Neural cell (in vitro differentiated cells): ENCODE measurements around the gene SUMO4. TPM values are rescaled to one million over a fixed set of nuclear protein-coding genes. Genes with fewer than 3 reads are reported as not detected.

ENCODE experiments used
- H2AFZ ChIP-seq: fragments of 200-600, 300-800 bp; sonication (generic), shearing (Covaris generic); 2 replicates; pipeline ENCODE4 v1.6.0; 2014; ENCODE audit warnings: low read depth, mild to moderate bottlenecking, antibody characterized with exemption, low read length, moderate library complexity
- H3F3A ChIP-seq: fragments of 200-600 bp; shearing (Covaris generic); 2 replicates; pipeline ENCODE4 v1.6.1; 2016; ENCODE audit warnings: mild to moderate bottlenecking, moderate library complexity, mixed read lengths, antibody characterized with exemption, low read length; ENCODE audit not compliant: insufficient read depth, poor library complexity, severe bottlenecking
- H3K27ac ChIP-seq: fragments of 200-600, 300-800 bp; sonication (generic), shearing (Covaris generic); 2 replicates; pipeline ENCODE4 v1.5.1; 2014; ENCODE audit warnings: mild to moderate bottlenecking, low read length, moderate library complexity
- H3K27me3 ChIP-seq: fragments of 300-800, 200-600 bp; sonication (generic), shearing (Covaris generic); 2 replicates; pipeline ENCODE4 v1.6.0; 2014; ENCODE audit warnings: mild to moderate bottlenecking, low read depth, low read length, moderate library complexity; ENCODE audit not compliant: insufficient read depth
- H3K36me3 ChIP-seq: fragments of 300-800, 200-600 bp; sonication (generic), shearing (Covaris generic); 2 replicates; pipeline ENCODE4 v1.5.1; 2014; ENCODE audit warnings: mild to moderate bottlenecking, antibody characterized with exemption, low read length, moderate library complexity; ENCODE audit not compliant: insufficient read depth
- H3K4me2 ChIP-seq: fragments of 300-800, 200-600 bp; sonication (generic), shearing (Covaris generic); 2 replicates; pipeline ENCODE4 v1.6.0; 2014; ENCODE audit warnings: mild to moderate bottlenecking, low read length
- H3K4me3 ChIP-seq: fragments of 300-800, 200-600 bp; sonication (generic), shearing (Covaris generic); 2 replicates; pipeline ENCODE4 v1.5.1; 2014; ENCODE audit warnings: mild to moderate bottlenecking, low read length, moderate library complexity
- H3K79me2 ChIP-seq: fragments of 200-600 bp; shearing (Covaris generic); replicated peaks from 2 replicates; pipeline ENCODE4 v1.6.0; 2014; ENCODE audit warnings: mild to moderate bottlenecking, low read length, moderate library complexity; ENCODE audit not compliant: insufficient read depth
- H3K9ac ChIP-seq: fragments of 300-800, 200-600 bp; sonication (generic), shearing (Covaris generic); 2 replicates; pipeline ENCODE4 v1.6.1; 2016; ENCODE audit warnings: mild to moderate bottlenecking, low read length, mixed read lengths
- H3K9me2 ChIP-seq: fragments of 200-600 bp; shearing (Covaris generic); 2 replicates; pipeline ENCODE4 v1.6.1; 2016; ENCODE audit warnings: mild to moderate bottlenecking, low read length, mixed read lengths; ENCODE audit not compliant: insufficient read depth
- H3K9me3 ChIP-seq: fragments of 200-600, 300-800 bp; sonication (generic), shearing (Covaris generic); 2 replicates; pipeline ENCODE4 v1.6.1; 2016; ENCODE audit warnings: mild to moderate bottlenecking, mixed run types, low read length, moderate library complexity, mixed read lengths
- H4K20me1 ChIP-seq: fragments of 200-600 bp; shearing (Covaris generic); 2 replicates; pipeline ENCODE4 v1.6.1; 2016; ENCODE audit warnings: mild to moderate bottlenecking, mixed run types; ENCODE audit not compliant: insufficient read depth
- CTCF ChIP-seq: fragments of 450-650 bp; IDR thresholded peaks from 2 replicates; pipeline ENCODE4 v1.5.1; 2014; ENCODE audit warnings: antibody characterized with exemption, mild to moderate bottlenecking, moderate library complexity; ENCODE audit not compliant: poor library complexity, severe bottlenecking
- EP300 ChIP-seq: fragments of 450-650 bp; conservative IDR thresholded peaks from 2 replicates; pipeline ENCODE4 v1.6.1; 2014; ENCODE audit warnings: antibody characterized with exemption, mild to moderate bottlenecking, moderate library complexity; ENCODE audit not compliant: poor library complexity, severe bottlenecking
- EZH2 ChIP-seq: fragments of 200-600, 300-800 bp; shearing (Covaris generic), sonication (generic); IDR thresholded peaks from 2 replicates; pipeline ENCODE4 v1.6.1; 2014; ENCODE audit warnings: antibody characterized with exemption, low read length, borderline replicate concordance, mild to moderate bottlenecking; ENCODE audit not compliant: insufficient read depth, poor library complexity, severe bottlenecking
- MXI1 ChIP-seq: fragments of 450-650 bp; conservative IDR thresholded peaks from 2 replicates; pipeline ENCODE4 v1.6.1; 2014; ENCODE audit warnings: antibody characterized with exemption, mild to moderate bottlenecking; ENCODE audit not compliant: poor library complexity, severe bottlenecking
- POLR2AphosphoS5 ChIP-seq: IDR thresholded peaks from 2 replicates; pipeline ENCODE4 v1.6.1; 2012
- RAD21 ChIP-seq: fragments of 450-650 bp; conservative IDR thresholded peaks from 2 replicates; pipeline ENCODE4 v1.6.1; 2014; ENCODE audit warnings: antibody characterized with exemption, mild to moderate bottlenecking, moderate library complexity
- REST ChIP-seq: IDR thresholded peaks from 2 replicates; pipeline ENCODE4 v1.6.1; 2012; ENCODE audit warnings: borderline replicate concordance
- SMC3 ChIP-seq: fragments of 450-650 bp; conservative IDR thresholded peaks from 2 replicates; pipeline ENCODE4 v1.6.1; 2014; ENCODE audit warnings: antibody characterized with exemption, mild to moderate bottlenecking, moderate library complexity; ENCODE audit not compliant: poor library complexity
- TAF1 ChIP-seq: IDR thresholded peaks from 2 replicates; pipeline ENCODE4 v1.6.1; 2012; ENCODE audit warnings: low read depth
- polyA plus RNA-seq: library from polyadenylated mRNA; depleted of rRNA; stranded (reverse); fragments of >200 nt; gene quantifications from 2 replicates; pipeline ENCODE4 v1.2.3, GENCODE V29; 2014

SUMO4 gene
- polyA plus RNA-seq, 1 donor from 2014 or later, result not detected

DNA sequence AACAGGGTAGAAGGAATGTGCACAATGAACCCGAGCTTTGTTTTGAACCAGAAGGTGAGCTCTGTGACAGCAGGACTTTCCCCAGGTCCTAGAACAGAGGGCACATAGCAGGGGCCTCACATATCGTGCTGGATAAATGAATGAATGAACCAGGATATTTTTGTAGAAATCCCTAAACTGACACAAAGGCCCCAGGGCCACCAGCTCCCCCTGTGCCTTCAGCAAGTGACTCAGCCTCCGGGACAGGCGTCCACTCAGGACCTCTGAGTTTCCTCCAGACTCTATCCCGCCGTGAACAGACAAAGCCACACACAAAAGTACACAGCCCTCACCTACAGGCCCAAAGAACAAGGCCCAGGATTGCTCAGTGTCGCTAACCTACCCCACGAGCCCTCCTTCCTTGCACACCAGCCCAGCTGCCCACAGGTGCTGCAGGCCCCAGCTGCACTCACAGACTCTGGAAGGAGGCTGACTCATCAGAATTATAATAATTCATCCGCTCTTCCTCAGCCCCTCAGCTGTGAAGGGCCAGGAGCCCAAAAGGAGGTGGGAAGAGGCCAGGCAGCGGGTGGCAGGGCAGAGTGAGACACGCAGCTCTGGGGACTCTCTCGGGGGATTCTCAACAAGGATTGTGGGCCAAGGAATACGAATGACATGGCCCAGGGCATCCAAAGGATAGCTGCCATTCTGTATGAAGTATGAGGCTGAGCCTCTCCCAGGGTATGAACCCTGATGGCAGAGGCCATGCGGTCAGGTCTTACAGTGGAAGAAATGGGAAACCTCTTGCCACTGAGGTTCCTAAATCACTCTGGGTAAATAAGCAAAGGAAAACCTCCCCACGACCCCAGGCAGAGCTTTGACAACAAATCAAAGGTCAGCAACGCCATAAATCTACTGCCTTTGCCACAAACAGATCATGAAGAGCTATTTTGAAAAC is 40.9 kb downstream of the SUMO4 start:
- no peaks in the 10 kb centered on the region for H3K79me2 ChIP-seq
- no peaks in the 10 kb centered on the region for H3K36me3 ChIP-seq
- no peak overlapping the region for H2AFZ ChIP-seq
- no peak overlapping the region for H3K4me3 ChIP-seq
- peaks cover 2% of the 10 kb centered on the region for H3K9me3 ChIP-seq
- no peaks in the 10 kb centered on the region for H3K27me3 ChIP-seq
- H3K4me2 ChIP-seq, result no peak overlapping the region
- H3F3A ChIP-seq, result no peaks in the 10 kb centered on the region
- H4K20me1 ChIP-seq, result no peaks in the 10 kb centered on the region
- H3K27ac ChIP-seq, result no peak overlapping the region
- H3K9ac ChIP-seq, result no peak overlapping the region
- no peaks in the 10 kb centered on the region for H3K9me2 ChIP-seq
- TF ChIP-seq RAD21 (no peak), SMC3 (no peak), EP300 (no peak), EZH2 (no peak), POLR2AphosphoS5 (no peak), REST (no peak), MXI1 (no peak), CTCF (no peak), TAF1 (no peak)

- Histone ChIP-seq H3K27me3 (no peaks in the 10 kb centered on the region), H3K9me2 (no peaks in the 10 kb centered on the region), H4K20me1 (no peaks in the 10 kb centered on the region), H3K4me3 (no peak overlapping the region), H3K36me3 (no peaks in the 10 kb centered on the region), H3K9ac (no peak overlapping the region), H3K27ac (no peak overlapping the region), H3F3A (no peaks in the 10 kb centered on the region), H2AFZ (no peak overlapping the region), H3K9me3 (peaks cover 2% of the 10 kb centered on the region), H3K4me2 (no peak overlapping the region), H3K79me2 (no peaks in the 10 kb centered on the region)
- TF ChIP-seq MXI1 (no peak), RAD21 (no peak), POLR2AphosphoS5 (no peak), EP300 (no peak), TAF1 (no peak), SMC3 (no peak), CTCF (no peak), REST (no peak), EZH2 (no peak)
Measured at GRCh38 chr6:149441740-149442139, 41.7 kb downstream of the SUMO4 start.
